ENCODE data around the gene NUPR2. TPM values are rescaled to one million over a fixed set of nuclear protein-coding genes. Genes with fewer than 3 reads are reported as not detected.

The NUPR2 gene
- total RNA-seq = 0.38 TPM in 1 of 2 replicates, not detected in the other

GRCh38 chr7:56115852-56116538 lies at the start of gene NUPR2:
Gene NUPR2, minus strand, starts transcription at chr7:56116417. Its CDS starts 103 bp downstream, at chr7:56116314.

GRCh38 chr7:56106108-56107073 lies 9.8 kb downstream of the NUPR2 start, which contains the start of gene CHCHD2:
Gene CHCHD2, minus strand, starts transcription at chr7:56106476. Its CDS starts 63 bp downstream, at chr7:56106413.

GRCh38 chr7:56092789-56093531 lies 23.3 kb downstream of the NUPR2 start, which contains the start of gene PHKG1:
Gene PHKG1, minus strand, starts transcription at chr7:56092952. Its CDS starts 4,011 bp downstream, at chr7:56088941.

Other genes starting within 250 kb of the NUPR2 start
- gene ZNF713, start 229.0 kb downstream of the NUPR2 start, total RNA-seq = 0.98 and 2.7 TPM in 2 replicates
- 8.3 and 8.9 TPM in 2 replicates for gene MRPS17, start 164.5 kb downstream of the NUPR2 start, total RNA-seq
- gene NIPSNAP2, start 151.8 kb downstream of the NUPR2 start, total RNA-seq = 48.2 and 64.8 TPM in 2 replicates
- gene PSPH, start 65.0 kb downstream of the NUPR2 start, total RNA-seq = 52.7 and 88.8 TPM in 2 replicates
- 105 and 176 TPM in 2 replicates for gene CCT6A, start 64.7 kb downstream of the NUPR2 start, total RNA-seq
- 80.8 and 124 TPM in 2 replicates for gene SUMF2, start 52.1 kb downstream of the NUPR2 start, total RNA-seq
- not detected in 2 replicates for gene PHKG1, start 23.5 kb downstream of the NUPR2 start, total RNA-seq
- gene CHCHD2, start 9.9 kb downstream of the NUPR2 start, total RNA-seq = 327 and 642 TPM in 2 replicates